Left cardiac atrium (tissue), 4 donors: ENCODE data around the gene CDK5RAP3. TPM values are rescaled to one million over a fixed set of nuclear protein-coding genes. Genes with fewer than 3 reads are reported as not detected.

Source experiments
- ATAC-seq, 2 donors: fragments of 200-7000 bp; cut with Tn5 transposase; one replicate each; pipeline ENCODE4 v1.9.1; 2020; ENCODE audit warnings: mild to moderate bottlenecking in 2 of 2, moderate library complexity in 2 of 2
- DNase-seq: peaks from one replicate; pipeline ENCODE4 v3.0.0-alpha.2; 2020
- intact Hi-C, 2 donors: fragments of 100-400 bp; cut with DNase I; formaldehyde crosslinking; loops; one replicate each; pipeline versions ENCODE4 v1.14.1 to v1.15.1; 2022 to 2023
- total RNA-seq, 2 donors: library from RNA; stranded (reverse); fragmentation: NEBNext Ultra II Directional; extraction: Animal tissue kit (Norgen Biotek cat#: 25700); gene quantifications; one replicate each; pipeline ENCODE4 v1.2.1, GENCODE V29; 2021
- donor health status: DM: no; HTN: yes; CAD: no.
- donor health status: DM: no; HTN: yes; CAD: no; lungs with severe emphysema.
- donor health status: DM: yes; HTN: yes; CAD: no.
- donor health status: Dilated cardiomyopathy.

The CDK5RAP3 gene
- total RNA-seq, 2 donors from 2014 or later = 62.6 to 66.3 TPM

DNA sequence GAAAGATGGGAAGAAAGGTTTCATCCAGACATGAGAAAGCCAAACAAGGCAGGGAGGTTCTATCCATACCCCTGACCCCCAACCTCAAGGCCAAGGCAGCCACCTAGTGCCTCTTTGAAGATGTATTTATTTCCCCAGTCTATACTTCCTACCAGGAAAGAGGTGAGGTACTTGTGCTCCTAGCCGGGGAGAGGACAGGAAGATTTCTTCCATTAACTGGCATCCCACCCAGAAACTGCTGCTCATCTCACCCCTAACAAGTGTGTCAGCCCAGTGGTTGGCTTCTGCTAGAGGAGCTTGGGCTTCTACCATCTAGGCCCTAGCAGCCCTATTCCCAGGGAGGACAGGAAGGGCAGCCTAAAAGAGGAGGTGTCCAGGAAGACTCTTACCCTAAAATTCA, 57.8 kb downstream of the CDK5RAP3 start:
- intact Hi-C loops = loop anchor here (5.0 to 10.0 kb wide), 3 partner anchors 104 to 589 kb away; partner anchors contain the start of genes HOXB8 (in 2 of the 2) and HOXB7 (in 1 of the 2)
- ATAC-seq (no peak), DNase-seq (peak; percentile 6)

DNA sequence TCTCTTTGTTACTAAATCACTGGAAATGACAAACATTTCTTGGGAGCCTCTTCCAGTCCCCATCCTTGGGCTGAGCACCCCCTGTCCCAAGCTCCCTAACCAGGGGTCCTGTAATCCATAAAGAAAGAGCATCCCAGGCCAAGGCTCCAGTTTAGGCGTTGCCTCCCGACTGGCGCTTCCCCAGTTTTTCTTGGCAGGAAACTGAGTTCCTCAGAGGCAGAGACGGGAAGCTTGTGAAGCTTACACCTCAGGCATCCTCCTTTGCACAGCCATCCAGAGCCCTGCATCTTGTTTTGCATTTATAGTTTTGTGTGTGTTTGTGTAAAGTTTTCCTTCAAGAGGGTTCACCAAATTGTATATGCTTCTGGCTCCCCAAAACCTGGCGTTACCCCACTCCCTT, 59.6 kb downstream of the CDK5RAP3 start:
- intact Hi-C loops = no loop called here
- ATAC-seq = no peak
- peak; percentile 46 for DNase-seq

Other genes with a start within 250 kb of the CDK5RAP3 start
- gene TBX21, start 237.9 kb upstream of the CDK5RAP3 start, total RNA-seq = under 1 TPM; 0.34 to 0.80 TPM
- gene OSBPL7, start 149.3 kb upstream of the CDK5RAP3 start, total RNA-seq = 1 to 10 TPM; 4.5 to 5.4 TPM
- 10 to 100 TPM; 33.9 to 38.8 TPM for gene MRPL10, start 139.6 kb upstream of the CDK5RAP3 start, total RNA-seq
- not detected for gene LRRC46, start 139.4 kb upstream of the CDK5RAP3 start, total RNA-seq
- gene SCRN2, start 129.8 kb upstream of the CDK5RAP3 start, total RNA-seq = 10 to 100 TPM; 32.2 to 33.6 TPM
- gene SP6, start 120.0 kb upstream of the CDK5RAP3 start, total RNA-seq = under 1 TPM; 0.24 to 0.50 TPM
- gene SP2, start 74.9 kb upstream of the CDK5RAP3 start, total RNA-seq = 10 to 100 TPM; 12.6 to 14.1 TPM
- 10 to 100 TPM; 23.4 to 25.4 TPM for gene PNPO, start 29.5 kb upstream of the CDK5RAP3 start, total RNA-seq
- gene PRR15L, start 13.2 kb upstream of the CDK5RAP3 start, total RNA-seq = under 1 TPM; 0.47 to 0.62 TPM
- gene COPZ2, start 66.7 kb downstream of the CDK5RAP3 start, total RNA-seq = 10 to 100 TPM; 50.5 to 54.0 TPM
- 100 to 1,000 TPM; 527 to 675 TPM for gene NFE2L1, start 77.2 kb downstream of the CDK5RAP3 start, total RNA-seq
- 10 to 100 TPM; 29.2 to 35.6 TPM for gene CBX1, start 130.4 kb downstream of the CDK5RAP3 start, total RNA-seq
- 10 to 100 TPM; 13.3 to 14.7 TPM for gene SNX11, start 136.7 kb downstream of the CDK5RAP3 start, total RNA-seq